ENCODE measurements around the gene GPR39.

GPR39 gene

DNA sequence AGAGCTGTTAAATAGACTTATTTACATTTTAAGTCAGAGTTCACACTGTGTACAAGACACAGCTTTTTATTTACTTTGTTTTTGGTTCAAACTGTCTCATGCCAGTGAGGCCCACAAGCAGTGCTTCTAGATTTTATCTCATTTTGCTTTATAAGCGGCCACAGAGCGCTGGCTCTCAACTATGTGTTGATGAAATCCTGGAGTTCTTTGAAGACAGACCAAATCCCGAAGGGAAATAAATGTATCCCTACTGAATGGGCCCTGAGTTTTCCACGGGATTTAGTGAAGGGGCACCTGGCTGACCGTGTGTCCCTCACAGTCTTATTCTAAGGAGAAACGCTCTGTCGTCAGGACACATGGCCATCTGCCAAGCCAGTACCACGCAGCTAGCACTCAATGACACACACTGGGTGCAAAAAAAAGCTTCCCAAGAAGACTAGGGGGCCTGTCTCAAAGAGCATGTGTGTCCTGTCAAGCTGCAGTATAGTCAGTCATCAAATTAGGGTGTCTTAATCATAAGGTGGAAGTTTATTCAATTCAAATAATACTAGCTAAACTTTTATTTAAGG, 230.0 kb downstream of the GPR39 start:
- DNase-seq, result no peak

GRCh38 chr2:132651115-132652045, 234.8 kb downstream of the GPR39 start:
- no peak for DNase-seq

GRCh38 chr2:132652474-132652873, 235.9 kb downstream of the GPR39 start:
- DNase-seq, result no peak

DNA sequence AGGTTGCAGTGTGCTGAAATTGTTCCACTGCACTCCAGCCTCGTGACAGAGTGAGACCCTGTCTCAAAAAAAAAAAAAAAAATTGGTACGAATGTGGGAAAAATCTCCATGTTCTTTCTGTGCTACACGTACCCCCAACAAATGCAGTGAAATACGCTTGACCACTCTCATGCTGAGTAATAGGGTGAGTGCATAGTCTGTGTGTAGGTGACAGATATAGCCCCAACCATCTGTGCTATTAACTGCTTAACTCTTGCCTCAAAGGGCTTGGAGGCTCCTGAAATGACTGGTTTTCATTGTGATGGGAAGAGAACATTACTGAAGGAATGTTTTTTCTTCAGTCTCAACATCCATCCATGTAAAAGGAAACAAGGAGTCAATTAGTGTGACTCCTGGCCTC, 237.7 kb downstream of the GPR39 start:
- DNase-seq, result no peak

- no peak for DNase-seq
Observed at GRCh38 chr2:132654968-132655367, 238.4 kb downstream of the GPR39 start.

DNA sequence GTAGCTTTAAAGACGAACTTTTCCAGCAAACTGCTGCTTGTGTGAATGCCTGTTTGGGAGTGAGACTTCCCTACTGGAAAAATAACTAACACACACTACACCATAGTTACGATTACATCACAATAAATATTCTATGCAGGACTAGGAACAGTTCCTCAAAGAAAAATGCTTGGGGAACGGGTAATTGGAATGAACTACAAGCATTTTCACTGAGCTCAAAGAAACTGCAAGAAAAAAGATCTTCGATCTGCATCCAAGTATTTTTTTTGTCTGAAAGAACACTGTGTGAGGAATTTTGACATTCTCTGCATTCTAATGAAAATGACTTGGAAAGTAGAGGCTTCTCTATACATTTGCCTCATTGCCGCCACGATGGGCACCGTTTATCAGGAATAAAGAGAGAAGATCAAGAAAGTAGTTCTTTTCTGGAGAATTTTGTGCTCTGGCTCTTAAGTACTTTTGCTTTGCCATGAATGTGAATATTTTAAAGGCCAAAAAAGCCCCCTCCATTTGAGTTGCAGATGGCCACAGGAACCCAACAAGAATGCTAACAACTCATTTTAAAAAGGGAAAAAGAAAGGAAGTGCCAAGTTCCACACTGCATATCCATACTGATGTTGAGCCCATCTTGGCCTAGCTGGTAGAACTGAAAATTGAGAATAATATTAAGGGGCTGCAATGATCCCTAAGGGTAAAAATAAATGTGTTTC, 239.8 kb downstream of the GPR39 start:
- no peak for DNase-seq

- DNase-seq, result no peak
Observed at GRCh38 chr2:132659331-132659730, 242.7 kb downstream of the GPR39 start.

DNA sequence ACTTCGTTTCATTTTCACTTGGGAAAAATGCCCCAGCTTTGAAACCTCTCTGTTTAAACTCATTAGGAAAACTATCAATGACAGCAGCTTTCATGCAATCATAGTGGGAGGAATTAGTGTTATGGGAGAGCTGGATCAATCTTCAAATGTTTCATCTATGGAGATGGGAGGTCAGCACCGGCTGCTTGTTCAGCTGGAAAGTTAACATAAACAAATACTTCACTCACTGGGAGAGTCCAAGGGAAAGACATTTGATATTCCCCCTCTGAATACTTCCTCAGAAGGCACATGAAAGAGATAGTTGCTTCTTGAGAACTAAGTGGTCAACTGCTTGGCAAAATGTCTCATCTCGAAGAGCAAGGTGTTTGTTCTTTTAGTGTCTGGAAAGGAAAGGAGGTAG, 246.1 kb downstream of the GPR39 start:
- DNase-seq, result no peak

DNA sequence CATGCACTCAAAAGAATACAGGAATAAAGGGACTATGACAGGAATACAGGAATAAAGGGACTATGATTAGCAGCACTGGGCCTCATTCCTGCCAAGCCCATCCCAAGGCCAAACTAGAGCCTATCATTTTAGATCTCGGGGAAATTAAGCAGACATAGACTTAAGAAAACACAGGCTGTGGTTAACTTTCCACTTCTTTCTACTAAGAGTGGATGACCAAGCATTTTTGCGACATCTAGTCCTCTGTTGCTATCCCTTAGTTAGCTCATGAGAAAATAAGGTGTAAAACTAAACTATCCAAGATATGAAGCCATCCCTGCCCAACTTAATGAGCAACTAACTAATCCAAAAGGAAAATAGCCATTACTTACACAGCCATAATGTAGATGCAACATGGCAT, 247.5 kb downstream of the GPR39 start:
- no peak for DNase-seq

- no peak for DNase-seq
Observed at GRCh38 chr2:132665401-132666140, 249.0 kb downstream of the GPR39 start.

DNA sequence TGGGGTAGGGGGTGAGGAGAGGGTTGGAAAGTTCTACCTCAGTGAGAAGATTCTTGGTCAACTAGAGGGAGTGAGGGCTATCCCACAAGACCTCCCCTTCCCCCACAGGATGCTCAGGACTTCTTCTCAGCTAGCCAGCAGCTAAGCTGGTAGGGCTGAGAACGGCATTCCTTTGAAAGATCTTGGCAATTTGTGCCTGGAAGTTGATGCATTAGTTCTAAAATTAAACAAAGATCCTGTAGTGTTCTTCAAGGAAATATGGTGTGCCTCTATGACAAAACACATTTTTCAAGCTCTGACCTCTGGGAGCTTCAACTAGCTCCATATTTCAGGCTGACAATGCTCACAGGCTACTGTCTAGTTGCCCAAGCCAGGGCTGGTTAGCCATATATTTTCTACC, 251.1 kb downstream of the GPR39 start:
- DNase-seq, result no peak

DNA sequence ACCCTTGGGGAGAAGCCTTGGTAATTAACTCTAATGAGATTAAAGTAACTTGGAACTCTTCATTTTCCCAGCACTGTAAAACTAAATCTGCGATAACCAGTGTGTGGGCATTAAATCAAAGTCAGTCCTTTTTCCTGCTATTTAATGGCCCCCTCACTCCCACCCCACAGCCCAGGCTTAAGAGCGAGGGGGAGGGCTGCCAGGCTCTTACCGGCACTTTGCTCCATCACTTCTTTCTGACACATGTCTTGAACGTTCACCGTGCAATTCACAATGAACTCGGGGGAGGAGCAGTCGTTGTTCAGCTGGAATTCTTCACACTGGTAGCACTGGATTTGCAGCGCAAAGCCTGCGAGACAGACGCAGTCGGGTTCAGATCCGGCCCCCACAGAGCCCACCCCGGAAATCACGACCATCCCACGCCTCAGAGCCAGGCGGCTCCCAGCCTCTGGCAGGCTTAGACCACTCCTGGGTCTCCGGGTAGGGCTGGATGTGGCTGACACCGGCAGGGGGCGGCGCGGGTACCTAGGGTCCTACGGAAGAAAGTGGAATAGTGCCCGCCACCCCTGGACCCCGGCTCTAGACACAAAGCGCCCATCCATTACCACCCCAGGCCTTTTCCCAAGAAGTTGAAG, 251.7 kb downstream of the GPR39 start:
- DNase-seq, result no peak

DNA sequence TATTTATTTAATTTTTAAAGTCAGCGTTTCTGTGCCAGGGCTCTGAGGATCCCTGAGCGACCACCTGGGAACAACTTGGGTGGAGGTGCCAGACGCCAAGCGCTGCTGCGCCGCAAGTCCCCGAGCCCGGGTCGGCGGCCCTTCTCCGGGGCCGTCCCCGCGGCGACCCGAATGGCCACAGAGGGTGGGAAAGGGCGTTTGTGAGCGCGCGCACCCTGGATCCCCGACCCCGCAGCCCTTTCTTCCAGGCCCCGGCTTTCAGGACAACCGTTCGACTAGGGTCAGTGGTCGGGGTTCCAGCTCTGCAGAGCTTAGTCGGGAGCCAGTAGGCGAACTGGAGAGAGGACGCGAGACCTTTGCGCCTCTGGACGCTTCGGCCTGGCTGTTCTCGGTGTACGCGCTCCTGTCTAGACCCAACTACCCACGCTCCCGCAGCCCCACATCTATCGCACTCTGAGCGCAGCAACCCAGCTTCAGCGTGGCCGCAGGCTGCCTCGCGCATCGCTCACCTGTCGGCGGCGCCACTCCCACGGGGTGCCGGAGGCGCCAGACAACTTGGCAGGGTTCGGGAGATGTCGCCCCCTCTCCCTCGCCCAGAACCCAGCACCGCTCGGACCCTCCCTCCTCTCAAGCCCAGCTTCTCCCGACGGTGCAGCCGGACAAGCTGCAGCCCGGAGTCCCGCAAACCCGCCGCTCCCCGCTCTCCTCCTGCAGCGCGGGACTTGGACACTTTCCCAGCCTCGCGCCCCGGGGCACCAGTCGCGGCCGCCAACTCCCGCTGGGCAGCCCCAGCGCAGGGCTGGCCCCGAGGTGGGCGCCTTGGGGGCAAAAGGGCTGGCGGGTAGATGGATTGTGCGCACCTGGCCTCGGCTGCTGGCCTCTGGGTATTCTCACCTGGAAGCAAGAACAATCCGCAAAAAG, 252.6 kb downstream of the GPR39 start:
- no peak for DNase-seq

DNA sequence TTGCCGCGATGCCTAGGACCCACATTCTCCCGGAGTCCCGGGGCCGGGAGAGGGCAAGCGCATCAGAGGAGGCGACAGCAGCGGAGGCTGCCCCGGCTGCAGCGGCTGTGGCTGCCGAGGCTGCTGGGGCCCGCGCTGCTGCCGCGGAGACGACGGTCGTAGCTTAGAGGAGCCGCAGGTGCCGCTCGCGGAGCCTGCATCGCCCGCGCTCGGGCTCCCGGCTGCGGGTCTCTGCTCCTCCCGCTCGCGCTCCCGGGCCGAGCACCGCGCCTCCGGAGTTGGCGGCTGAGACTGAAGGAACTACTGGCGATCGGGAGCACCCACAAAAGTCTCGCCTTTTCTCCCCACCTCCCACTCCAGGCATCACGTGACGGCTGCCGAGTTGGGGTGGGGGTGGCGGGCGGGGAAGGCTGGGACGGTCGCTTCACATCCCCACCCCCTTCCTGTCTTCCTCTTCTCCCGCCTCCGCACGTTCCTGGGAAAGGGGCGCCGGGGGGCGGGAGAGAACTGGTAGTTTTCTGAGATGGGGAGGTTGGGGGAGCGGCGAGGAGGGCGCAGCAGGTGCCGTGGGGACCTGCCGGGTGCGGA, 253.4 kb downstream of the GPR39 start, which contains the start of gene LYPD1:
TSS of gene LYPD1 (minus strand) at position 298 of the 588 bp plus-strand sequence. CDS start at position 25, 273 bp downstream.
- no peak for DNase-seq

- no peak for DNase-seq
Observed at GRCh38 chr2:132670496-132671150, 254.0 kb downstream of the GPR39 start.

- DNase-seq, result no peak
Observed at GRCh38 chr2:132671151-132671835, 254.7 kb downstream of the GPR39 start.

DNA sequence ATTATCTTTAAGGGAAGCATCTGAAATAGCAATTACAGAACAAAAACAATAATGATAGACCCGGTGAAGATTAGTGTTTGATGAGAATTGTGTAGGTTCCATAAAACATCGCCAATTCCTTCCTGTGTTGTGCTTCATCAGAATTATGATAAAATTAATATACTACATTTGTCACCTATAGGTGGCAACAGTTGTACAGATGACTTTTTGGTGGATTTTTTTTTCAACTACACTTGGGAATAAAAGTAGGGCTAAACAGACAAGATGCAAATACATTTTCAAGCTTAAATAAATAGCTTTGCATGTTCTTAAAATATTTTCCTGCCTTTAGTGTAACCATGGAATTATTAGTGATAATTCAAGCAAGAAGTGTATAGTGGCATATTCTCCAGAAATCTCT, 260.4 kb downstream of the GPR39 start:
- DNase-seq, result no peak

GRCh38 chr2:132677661-132678060, 261.1 kb downstream of the GPR39 start:
- no peak for DNase-seq

- DNase-seq, result no peak
Observed at GRCh38 chr2:132678483-132678882, 261.9 kb downstream of the GPR39 start.

GRCh38 chr2:132680544-132680943, 263.9 kb downstream of the GPR39 start:
- no peak for DNase-seq

Data from activated gamma-delta T cell (primary cell).